ENCODE measurements around the gene UBR2.
A peak's percentile ranks its signal among the peaks of the same experiment; 100 is the strongest.

UBR2 gene

DNA sequence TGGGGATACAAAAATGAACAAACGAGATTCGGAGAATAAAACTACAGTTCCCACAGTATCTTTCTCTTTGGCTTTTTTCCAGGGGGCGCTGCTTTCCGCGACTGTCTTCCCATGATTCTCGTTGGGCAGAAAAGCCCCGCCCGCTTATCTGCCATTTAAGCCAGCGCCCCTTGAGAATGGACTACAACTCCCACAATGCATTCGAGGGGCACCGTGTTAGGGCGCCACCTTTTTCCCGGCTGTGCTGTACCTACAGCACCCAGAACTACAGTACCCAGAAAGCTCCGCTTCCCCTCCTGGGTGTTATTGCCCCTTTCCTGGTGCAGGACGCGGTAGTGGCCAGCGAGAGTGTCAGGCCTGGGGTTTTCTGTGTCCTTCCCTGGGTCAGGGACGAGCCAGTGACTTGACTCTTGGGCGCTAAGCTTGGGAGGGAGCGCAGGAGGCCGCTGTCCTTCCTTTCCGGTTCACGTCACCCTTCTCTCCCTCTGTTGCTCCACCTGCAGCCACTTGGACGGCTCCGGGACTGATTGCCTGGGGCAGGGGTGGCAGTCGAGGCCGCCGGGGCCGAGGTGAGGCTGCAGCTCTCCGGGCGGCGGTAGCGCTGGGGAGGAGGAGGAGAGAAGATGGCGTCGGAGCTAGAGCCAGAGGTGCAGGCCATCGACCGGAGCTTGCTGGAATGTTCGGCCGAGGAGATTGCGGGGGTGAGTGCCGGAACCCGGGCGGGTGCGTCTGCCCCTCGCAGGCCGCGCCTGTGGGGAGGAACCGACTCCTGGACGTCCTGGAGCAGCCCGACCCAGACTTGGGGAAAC, at the start of gene UBR2:
Gene UBR2 (plus strand): TSS at position 333 of the 809 bp plus-strand sequence. CDS start 291 bp downstream, at position 624.
- DNase-seq (ENCODE audit: low read depth in 2 of 2) = peak; percentile 91

DNA sequence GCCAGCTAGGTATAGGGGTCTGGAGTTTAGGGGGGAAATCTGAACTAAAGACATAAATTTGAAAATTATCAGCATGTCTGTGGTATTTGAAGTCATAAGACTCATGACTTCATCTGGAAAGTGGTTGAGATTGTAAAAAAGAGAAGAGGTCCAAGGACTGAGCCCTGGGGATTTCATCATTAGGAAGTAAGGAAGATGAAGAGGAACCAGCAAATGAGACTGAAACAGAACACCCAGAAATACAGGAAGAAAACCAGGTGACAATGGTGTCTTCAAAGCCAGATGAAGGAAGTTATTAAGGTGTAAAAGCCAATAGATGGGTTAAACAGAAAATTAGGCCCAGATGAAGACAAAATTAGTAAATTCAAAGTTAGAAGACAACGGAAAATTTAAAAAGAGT, 49.1 kb upstream of the UBR2 start:
- DNase-seq (ENCODE audit: low read depth in 2 of 2) = no peak

DNA sequence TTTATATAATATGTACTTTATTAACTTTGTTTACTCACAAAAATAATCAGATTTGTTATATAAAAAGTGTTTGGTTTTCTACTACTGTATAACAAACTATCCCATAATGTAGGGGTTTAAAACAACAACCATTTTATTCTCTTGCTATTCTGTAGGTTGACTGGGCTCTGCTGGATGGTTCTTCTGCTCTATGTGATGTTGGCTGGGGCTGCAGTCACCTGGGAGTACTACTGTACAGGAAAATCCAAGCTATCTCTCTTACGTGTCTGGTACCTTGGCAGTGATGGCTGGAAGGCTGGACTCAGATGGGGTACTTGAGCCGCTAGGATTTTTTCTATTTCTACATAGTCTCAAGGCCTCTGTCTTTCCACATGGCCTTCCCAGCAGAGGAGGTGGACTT, 44.0 kb upstream of the UBR2 start:
- no peak for DNase-seq (ENCODE audit: low read depth in 2 of 2)

DNA sequence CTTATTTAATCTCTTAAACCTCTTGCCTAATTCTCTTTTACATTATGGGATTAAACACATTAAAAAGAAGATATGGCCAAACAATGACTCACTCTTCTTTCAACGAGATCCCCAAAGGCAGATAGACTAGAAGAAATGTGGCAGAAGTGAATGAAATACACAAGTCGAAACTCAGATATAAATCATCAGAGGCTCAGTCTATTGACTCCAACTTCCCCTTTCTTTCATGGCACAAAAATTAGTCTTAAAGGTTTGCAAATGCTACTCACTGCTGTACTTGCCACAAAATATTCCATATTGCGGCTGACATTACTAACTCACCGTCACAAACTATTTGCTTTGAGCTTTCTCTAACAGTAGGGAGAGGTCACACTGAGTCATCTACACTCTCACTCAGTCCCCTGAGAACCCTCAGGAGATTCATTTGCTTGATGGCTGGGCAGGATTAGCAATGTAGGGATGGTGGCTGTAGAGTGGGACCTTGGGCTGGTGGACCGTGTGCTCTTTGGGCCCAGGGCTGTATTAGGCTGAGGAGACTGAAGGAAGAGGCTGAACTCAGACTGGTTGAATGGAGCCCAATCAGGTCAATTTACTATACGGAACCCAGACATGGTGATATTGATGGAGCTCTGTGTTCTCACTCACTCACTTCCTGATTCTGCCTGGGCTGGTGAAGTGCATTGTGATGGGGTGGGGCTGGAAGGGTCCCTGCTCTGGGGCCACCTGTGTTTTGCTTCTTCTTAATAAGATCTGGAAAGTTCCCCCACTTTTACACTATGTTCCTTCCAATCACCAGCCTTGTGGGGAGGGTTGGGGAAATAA, 42.8 kb upstream of the UBR2 start:
- peak; percentile 10 to 20 for DNase-seq (ENCODE audit: low read depth in 2 of 2)

DNA sequence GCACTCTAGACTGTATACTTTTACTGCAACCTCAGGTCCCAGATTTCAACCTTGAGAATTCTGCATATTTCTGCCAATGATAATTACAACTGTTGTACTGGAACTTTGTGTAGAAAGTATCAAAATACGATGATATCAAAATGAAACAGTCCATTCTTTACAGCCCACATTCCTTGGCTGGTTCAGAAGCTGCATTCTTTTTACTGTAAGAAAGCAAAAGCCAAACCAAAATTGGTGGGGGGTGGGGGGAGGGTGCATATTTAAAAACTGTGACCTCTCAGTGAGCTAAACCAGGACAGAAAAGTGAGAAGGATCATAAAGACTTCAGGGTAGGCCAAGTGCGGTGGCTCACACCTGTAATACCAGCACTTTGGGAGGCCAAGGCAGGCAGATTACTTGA, 41.8 kb upstream of the UBR2 start:
- DNase-seq (ENCODE audit: low read depth in 2 of 2) = no peak

DNA sequence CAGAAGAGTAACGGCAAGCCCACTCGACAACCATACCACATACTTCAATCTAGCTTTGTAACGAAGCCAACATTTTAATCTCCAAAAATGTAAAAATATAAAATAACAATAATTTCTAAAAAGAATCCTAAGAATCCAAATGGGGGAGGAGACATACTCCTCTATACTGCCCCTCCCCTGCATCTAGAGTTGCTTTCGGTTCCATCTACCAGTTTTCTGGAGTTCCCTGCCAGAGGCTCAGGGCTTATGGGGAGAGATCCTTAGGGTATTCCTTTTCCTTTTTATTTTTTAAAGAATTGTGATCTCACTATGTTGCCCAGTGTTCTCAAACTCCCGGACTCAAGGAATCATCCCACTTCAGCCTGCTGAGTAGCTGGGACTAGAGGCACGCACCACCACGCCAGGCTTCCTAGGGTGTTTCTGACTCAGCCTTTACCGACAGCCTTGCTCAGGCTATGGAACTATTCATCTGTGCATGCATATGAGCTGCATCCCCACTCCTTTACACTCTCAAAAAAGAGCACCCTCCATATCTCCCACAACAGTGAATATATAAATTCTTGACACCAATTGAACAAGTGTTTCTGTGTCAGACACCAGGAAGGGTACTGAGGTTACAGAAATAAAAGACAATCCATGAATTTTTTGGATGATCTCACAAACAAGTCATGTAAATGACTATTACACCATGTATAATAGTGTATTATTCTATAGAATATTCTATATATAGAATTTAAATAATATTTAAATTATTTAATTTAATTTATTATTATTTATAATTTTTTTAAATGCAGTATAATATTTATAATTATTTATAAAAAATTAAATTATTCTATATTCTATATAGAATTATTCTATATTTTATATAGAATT, 40.7 kb upstream of the UBR2 start:
- no peak for DNase-seq (ENCODE audit: low read depth in 2 of 2)

DNA sequence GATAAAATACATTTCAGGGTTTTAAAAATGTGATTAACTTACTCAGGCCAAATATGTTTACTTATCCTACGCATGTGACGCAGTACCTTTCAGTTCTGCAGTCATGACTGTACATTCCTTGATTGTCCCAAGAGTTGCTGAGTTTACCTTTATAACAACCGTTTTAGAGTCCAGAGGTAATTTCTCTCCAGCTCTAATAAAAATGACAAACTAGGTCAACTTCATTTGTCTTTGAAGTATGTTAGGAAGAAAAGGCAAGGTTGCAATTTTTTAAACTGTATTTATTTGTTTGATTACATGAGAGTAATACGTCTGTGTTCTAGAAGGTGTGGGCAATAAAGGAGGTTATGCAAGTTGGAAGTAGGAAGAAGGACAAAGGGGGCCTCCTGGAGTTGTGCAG, 38.6 kb upstream of the UBR2 start:
- no peak for DNase-seq (ENCODE audit: low read depth in 2 of 2)

- no peak for DNase-seq (ENCODE audit: low read depth in 2 of 2)
These were observed 37.2 kb upstream of the UBR2 start for GRCh38 chr6:42526616-42527015.

DNA sequence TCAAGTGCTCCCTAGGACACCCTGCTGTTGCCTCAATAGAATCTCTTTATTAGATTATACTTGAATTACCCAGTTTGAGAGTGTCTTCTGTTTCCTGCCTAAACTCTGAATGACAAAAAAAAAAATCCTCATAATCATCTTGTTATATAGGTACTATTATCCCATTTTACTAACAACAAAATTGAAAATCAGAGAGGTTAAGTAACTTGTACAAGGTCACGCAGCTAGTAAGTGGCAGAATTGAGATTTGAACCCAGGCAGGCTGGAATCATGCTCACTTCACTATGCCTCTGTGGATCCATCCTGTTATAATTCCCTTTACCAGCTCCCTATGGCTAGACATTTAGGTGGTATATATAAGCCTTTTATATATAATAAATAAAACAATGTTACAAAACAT, 36.6 kb upstream of the UBR2 start:
- DNase-seq (ENCODE audit: low read depth in 2 of 2) = no peak

- no peak for DNase-seq (ENCODE audit: low read depth in 2 of 2)
These were observed 33.5 kb upstream of the UBR2 start for GRCh38 chr6:42530296-42530695.

DNA sequence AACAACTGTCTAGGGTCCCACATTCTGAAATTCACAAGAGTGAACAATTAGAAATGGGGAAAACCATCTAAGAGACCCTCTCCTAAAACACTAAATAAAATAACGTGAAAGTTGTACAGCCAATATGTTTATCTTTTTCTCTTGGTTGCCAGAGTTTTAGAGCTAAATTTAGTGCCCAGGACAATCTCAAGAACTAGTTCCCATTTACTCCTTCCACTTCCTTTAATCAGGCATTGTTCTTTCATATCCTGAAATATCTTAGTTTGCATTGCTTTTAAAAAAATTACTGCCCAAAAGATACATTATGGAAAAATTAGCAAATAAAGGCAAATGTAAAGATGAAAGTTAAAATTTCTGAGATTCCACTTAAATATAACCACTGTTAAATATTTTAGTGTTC, 33.1 kb upstream of the UBR2 start:
- DNase-seq (ENCODE audit: low read depth in 2 of 2) = no peak

DNA sequence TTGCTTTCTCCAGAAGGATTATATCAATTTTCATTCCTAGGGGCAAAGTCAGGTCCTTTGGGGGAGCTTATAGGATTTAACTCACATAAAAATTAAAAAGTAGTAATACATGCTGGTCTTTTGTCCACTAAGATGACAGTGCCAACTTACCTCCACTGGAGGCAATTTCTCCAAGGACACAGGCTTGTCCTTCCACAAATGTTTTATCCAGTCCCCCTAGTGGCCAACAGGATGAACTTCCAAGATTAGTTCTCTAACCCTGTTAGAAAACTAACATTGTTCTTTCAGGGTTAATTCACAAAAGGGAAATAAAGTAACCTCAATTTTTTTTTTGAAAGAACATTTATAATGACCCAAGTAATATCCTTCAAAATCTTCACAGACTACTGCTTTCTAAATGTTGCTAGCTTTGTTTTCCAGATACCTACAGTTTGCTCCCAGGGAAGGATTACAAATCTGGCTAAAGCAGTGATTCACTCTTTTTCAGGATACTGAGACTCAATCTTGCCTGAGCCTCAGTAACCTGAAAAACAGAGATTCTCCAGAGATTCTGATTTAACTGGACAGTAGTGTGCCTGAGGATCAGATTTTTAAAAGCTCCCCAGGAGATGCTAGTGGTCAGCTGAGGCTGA, 31.7 kb upstream of the UBR2 start:
- DNase-seq (ENCODE audit: low read depth in 2 of 2) = no peak

DNA sequence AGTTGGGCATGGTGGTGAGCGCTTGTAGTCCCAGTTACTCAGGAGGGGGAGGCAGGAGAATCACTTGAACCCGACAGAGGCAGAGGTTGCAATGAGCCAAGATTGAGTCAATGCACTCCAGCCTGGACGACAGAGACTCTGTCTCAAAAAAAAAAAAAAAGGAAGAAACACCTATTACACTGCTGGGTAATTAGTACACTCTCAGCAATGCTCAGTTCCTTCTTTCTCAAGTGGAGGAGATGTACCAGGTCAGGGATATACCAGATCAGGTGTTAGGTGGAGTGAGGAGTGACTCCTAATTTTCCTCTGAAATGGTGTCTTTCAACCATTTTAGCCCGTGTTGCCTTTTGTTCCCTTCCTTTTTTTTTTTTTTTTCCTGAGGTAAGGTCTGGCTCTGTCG, 30.0 kb upstream of the UBR2 start:
- DNase-seq (ENCODE audit: low read depth in 2 of 2) = no peak

GRCh38 chr6:42537536-42537935, 26.3 kb upstream of the UBR2 start:
- no peak for DNase-seq (ENCODE audit: low read depth in 2 of 2)

GRCh38 chr6:42539135-42539534, 24.7 kb upstream of the UBR2 start:
- no peak for DNase-seq (ENCODE audit: low read depth in 2 of 2)

DNA sequence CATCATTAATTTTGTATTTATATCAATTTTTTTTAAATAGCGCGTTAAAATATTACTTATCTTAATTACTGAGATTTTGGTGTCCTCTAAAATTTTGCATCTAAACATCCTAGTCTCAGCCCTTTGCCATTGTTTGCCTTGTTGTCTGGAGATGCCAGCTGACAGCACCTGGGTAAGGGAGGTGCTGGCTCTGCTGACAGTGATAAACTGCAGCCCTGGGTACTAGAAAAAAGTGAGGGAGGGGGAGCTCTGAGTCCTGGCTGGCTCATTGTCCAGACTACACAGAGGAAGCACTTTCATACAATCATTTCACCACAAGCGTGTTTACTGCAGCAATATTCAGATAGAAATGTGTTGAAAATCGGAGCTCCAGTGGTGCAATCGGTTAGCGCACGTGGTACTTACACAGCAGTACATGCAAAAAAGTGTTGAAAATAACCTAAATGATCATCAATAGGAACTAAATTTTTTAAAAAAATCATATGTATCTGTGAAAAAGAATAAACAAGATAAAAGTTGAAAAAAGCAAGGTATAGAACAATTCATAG, 18.5 kb upstream of the UBR2 start:
- DNase-seq (ENCODE audit: low read depth in 2 of 2) = no peak

GRCh38 chr6:42547407-42548329, 16.2 kb upstream of the UBR2 start:
- DNase-seq (ENCODE audit: low read depth in 2 of 2) = peak; percentile 77 to 85

DNA sequence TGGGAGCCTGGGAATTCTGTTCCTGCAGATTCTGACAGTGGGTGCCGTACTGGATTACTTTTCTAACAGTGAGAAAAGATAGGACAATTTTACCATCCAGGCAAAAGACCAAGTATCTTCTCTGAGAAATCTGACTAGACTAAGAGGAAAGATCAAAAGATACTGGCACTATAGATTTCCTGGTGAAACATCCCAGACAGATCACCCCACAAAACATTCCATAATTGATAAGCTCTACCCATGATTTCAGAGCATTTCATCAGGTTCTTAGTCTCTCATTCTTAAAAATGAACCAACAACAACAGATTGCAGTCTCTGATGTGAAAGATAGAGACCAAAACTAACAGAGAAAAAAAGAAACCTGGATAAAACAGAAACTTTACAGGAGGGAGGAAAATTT, 13.6 kb upstream of the UBR2 start:
- no peak for DNase-seq (ENCODE audit: low read depth in 2 of 2)

- no peak for DNase-seq (ENCODE audit: low read depth in 2 of 2)
These were observed 12.6 kb upstream of the UBR2 start for GRCh38 chr6:42551217-42551616.

GRCh38 chr6:42552380-42552779, 11.4 kb upstream of the UBR2 start:
- no peak for DNase-seq (ENCODE audit: low read depth in 2 of 2)
